C4-2B (cell line): ENCODE results near the gene SRSF3.

Experiments used
- H3K27ac ChIP-seq: fragments of 450-650 bp; 2 replicates; pipeline ENCODE4 v1.5.1; 2017
- CTCF ChIP-seq: fragments of 450-650 bp; conservative IDR thresholded peaks from 2 replicates; pipeline ENCODE4 v1.5.1; 2017; ENCODE audit warnings: mild to moderate bottlenecking
- ZFX ChIP-seq: fragments of 450-650 bp; IDR thresholded peaks from 2 replicates; pipeline ENCODE4 v1.6.1; 2017

The SRSF3 gene

GRCh38 chr6:36594029-36594815 lies at the start of gene SRSF3:
TSS of gene SRSF3 (plus strand) at chr6:36594362. CDS start at chr6:36596763, 2,401 bp downstream.
- no peak for TF ChIP-seq CTCF
- TF ChIP-seq ZFX, result peak; percentile 48; the same call in 1 of the 2 replicates
- H3K27ac ChIP-seq, result peak within 1 kb of the TSS; percentile 87

GRCh38 chr6:36545767-36546307 lies 48.3 kb upstream of the SRSF3 start:
- no peak overlapping the region for H3K27ac ChIP-seq
- TF ChIP-seq ZFX (no peak), CTCF (no peak)

- H3K27ac ChIP-seq, result peak overlapping the region; percentile 76
- TF ChIP-seq CTCF, result no peak
- no peak for TF ChIP-seq ZFX
Observed at GRCh38 chr6:36546308-36546919, 47.7 kb upstream of the SRSF3 start.

GRCh38 chr6:36546920-36547645 lies 47.1 kb upstream of the SRSF3 start, which contains the start of gene STK38:
TSS of gene STK38 (minus strand) at chr6:36547479. CDS start at chr6:36540202, 7,277 bp downstream.
- TF ChIP-seq ZFX, result no peak
- peak; percentile 41 for TF ChIP-seq CTCF
- peak within 1 kb of the TSS; percentile 76 for H3K27ac ChIP-seq

GRCh38 chr6:36547646-36548400 lies 46.3 kb upstream of the SRSF3 start:
- TF ChIP-seq CTCF (no peak), ZFX (no peak)
- H3K27ac ChIP-seq, result peak overlapping the region; percentile 76; the same call in 1 of the 2 replicates

- TF ChIP-seq ZFX, result no peak
- no peak for TF ChIP-seq CTCF
- H3K27ac ChIP-seq, result no peak overlapping the region
Observed at GRCh38 chr6:36548401-36548743, 45.8 kb upstream of the SRSF3 start.
